SJSA1 (cell line): ENCODE measurements around the gene UBAP1. TPM values are rescaled to one million over a fixed set of nuclear protein-coding genes. Genes with fewer than 3 reads are reported as not detected.
"Not testable (repeated sequence)": the region's sequence is repeated elsewhere in the genome, so short reads cannot be mapped to it uniquely, and the experiment has no call there.

Experiments
- DNase-seq, 2 experiments: peaks; one replicate each; pipeline ENCODE4 v3.0.0-alpha.2; 2015 to 2020; ENCODE audit warnings: low spot score in 2 of 2, low read depth in 1 of 2
- H3K27ac ChIP-seq: fragments of 250-450 bp; sonication (Bioruptor Pico); 2 replicates; pipeline ENCODE4 v1.5.1; 2020; ENCODE audit warnings: mild to moderate bottlenecking, moderate library complexity
- H3K27me3 ChIP-seq: fragments of 250-450 bp; sonication (Bioruptor Pico); replicated peaks from 2 replicates; pipeline ENCODE4 v1.5.1; 2020; ENCODE audit warnings: mild to moderate bottlenecking, moderate library complexity
- H3K36me3 ChIP-seq: fragments of 250-450 bp; sonication (Bioruptor Pico); 2 replicates; pipeline ENCODE4 v1.5.1; 2020; ENCODE audit warnings: mild to moderate bottlenecking
- H3K4me1 ChIP-seq: fragments of 250-450 bp; sonication (Bioruptor Pico); replicated peaks from 2 replicates; pipeline ENCODE4 v1.6.1; 2021; ENCODE audit warnings: mild to moderate bottlenecking
- H3K4me3 ChIP-seq: fragments of 250-450 bp; sonication (Bioruptor Pico); 2 replicates; pipeline ENCODE4 v1.5.1; 2020; ENCODE audit warnings: mild to moderate bottlenecking
- H3K9me3 ChIP-seq: fragments of 250-450 bp; sonication (Bioruptor Pico); replicated peaks from 2 replicates; pipeline ENCODE4 v1.5.1; 2020; ENCODE audit warnings: mild to moderate bottlenecking
- total RNA-seq: library from RNA; depleted of rRNA; stranded (reverse); fragments of >200 nt; shearing (Covaris generic); gene quantifications from 2 replicates; pipeline ENCODE4 v1.2.3, GENCODE V29; 2014; rRNA removed

Gene UBAP1
- 6.4 and 15.3 TPM in 2 replicates for total RNA-seq

DNA sequence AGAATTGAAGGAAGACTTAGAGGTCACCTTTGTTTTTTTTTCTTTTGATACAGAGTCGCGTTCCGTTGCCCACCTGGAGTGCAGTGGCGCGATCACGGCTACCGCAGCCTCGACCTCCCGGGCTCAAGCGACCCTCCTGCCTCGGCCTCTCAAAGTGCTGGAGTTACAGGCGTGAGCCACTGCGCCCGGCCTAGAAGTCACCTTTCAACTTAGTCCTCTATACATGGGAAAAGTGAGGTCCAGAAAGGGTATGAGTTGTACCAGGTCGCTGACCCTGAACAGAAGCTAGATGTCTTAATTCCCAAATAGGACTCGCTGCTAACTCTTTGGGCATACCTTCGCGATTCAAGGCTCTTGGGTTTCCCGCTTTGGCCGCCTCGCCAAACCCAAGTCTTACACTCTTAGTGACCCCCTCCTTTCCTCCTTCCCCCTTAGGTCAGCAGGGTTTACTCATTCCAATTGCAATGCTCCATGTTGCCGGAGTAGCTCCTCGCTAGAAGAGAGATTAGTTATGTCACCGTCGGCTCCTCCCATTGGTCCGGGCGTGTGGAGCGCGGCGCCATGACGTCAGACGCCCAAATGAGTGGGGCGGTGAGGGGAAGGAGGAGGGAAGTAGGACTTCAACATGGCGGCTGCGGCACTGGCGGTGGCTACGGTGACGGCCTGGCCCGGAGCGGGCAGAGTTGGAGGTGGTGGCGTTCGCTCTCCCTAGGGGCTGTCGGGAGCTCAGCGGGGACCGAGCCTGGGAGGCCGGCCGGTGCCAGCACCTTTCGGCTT lies at the start of gene UBAP1:
TSS of gene UBAP1 (plus strand) at position 608 of the 777 bp plus-strand sequence. CDS start 41,872 bp downstream, outside the sequence.
- Histone ChIP-seq H3K4me3 (peak within 1 kb of the TSS; percentile 66), H3K36me3 (no peaks in the 10 kb centered on the region), H3K27me3 (no peaks in the 10 kb centered on the region), H3K27ac (peak within 1 kb of the TSS; percentile 85), H3K9me3 (no peaks in the 10 kb centered on the region), H3K4me1 (no peaks in the 10 kb centered on the region)
- DNase-seq = peak; percentile 90 to 93

DNA sequence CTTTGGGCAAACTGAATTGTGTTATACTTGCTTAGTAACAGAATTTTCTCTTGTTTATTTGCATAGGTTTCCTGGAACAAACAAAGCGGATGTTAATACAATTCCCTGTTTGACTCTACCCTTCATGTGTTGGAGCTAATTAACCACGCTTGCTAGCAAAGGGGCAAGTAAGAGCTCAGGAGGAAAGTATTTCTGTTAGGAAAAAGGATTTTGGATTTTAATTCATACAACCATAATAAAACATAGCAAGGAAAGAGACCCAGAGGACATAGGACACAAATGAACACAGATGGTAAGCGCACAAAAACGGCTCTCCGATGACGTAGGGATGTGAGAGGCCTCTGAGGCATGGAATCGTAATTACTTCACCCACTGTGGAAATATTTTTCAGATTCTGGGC lies 47.3 kb upstream of the UBAP1 start:
- Histone ChIP-seq H3K9me3 (no peaks in the 10 kb centered on the region), H3K36me3 (no peaks in the 10 kb centered on the region), H3K4me1 (no peaks in the 10 kb centered on the region), H3K4me3 (no peak overlapping the region), H3K27me3 (no peaks in the 10 kb centered on the region), H3K27ac (no peak overlapping the region)
- DNase-seq = no peak

DNA sequence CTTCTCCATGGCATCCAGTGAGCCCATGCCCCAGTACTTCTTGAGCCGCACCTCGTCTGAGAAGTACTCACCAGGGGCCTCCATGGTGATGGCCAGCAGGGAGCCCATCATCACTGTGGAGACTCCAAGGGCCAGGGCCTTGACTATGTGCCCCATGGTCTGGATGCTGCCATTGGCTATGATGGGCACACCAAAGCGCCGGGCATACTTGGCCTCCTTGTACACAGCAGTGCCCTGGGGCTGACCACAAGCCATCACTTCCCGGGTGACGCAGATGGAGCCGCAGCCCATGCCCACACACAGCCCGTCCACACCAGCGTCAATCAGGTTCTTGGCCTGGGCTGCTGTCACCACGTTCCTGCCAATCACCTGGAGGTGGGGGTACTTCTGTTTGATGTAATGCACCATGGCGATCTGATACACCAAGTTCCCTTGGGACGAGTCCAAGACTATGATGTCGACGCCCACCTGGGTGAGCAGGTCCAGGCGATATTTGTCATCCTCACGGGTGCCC lies 45.4 kb upstream of the UBAP1 start:
- Histone ChIP-seq H3K27me3 (no peaks in the 10 kb centered on the region), H3K36me3 (no peaks in the 10 kb centered on the region), H3K27ac (no peak overlapping the region), H3K9me3 (no peaks in the 10 kb centered on the region), H3K4me3 (no peak overlapping the region), H3K4me1 (no peaks in the 10 kb centered on the region)
- no peak for DNase-seq

DNA sequence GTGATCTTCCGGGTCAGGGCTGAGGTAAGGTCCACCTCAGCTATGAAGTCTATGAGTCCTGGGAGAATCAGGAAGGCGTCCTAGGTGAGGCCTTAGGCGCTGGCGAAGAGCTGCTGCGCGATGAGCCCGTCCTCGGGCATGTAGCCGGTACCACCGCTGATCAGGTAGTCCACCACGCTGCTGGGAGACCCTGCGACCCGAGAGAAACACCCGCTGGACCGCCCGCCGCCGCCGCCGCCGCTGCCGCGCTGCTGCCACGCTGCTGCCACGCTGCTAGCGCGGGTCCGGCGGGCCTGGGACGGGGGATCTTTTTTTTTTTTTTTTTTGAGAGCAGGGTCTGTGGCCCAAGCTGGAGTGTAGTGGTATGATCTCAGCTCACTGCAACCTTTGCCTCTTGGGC lies 44.3 kb upstream of the UBAP1 start:
- Histone ChIP-seq H3K9me3 (no peaks in the 10 kb centered on the region), H3K27me3 (no peaks in the 10 kb centered on the region), H3K27ac (no peak overlapping the region), H3K36me3 (no peaks in the 10 kb centered on the region), H3K4me3 (no peak overlapping the region), H3K4me1 (no peaks in the 10 kb centered on the region)
- DNase-seq = no peak

DNA sequence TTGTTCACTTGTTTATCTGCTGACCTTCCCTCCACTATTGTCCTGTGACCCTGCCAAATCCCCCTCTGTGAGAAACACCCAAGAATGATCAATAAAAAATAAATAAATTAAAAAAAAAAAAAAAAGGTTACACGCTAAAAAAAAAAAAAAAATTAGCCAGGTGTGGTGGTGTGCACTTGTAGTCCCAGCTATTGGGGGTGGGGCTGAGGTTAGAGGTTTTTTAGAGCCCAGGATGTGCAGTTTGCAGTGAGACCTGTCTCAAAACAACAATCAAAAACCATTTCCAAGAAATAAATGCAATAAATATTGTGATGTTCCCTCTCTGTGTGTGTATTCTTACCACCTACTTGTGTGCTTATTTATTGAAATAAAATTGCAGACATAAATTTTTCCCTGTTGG lies 40.2 kb upstream of the UBAP1 start:
- H3K36me3 ChIP-seq, DNase-seq: not testable (repeated sequence)

DNA sequence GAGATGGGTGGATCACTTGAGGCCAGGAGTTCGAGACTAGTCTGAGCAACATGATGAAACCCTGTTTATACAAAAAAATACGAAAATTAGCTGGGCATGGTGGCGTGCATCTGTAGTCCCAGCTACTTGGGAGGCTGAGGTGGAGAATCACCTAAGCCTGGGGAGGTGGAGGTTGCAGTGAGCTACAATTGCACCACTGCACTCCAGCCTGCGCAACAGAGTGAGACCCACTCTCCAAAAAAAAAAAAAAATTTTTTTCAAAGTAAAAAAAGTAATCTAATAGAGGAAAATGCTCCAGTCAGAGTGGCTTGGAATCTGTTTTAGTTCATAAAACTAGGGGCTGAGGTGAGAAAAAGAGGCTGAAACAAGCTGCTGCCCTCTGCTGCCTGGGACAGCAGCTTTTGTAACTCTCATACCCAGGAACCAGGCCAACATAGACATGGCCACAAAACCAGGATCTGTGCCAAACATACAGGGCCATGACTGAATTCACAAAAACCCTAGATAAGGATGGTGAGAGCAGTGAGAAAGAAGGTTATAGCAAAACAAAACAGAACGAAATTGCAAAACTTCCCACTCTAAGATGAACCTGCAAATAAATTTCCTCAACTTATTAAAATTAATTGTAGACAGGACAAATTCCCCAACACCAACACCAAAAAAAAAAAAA lies 39.2 kb upstream of the UBAP1 start:
- Histone ChIP-seq H3K27ac (no peak overlapping the region), H3K36me3 (no peaks in the 10 kb centered on the region), H3K9me3 (no peaks in the 10 kb centered on the region), H3K4me3 (no peak overlapping the region), H3K27me3 (no peaks in the 10 kb centered on the region), H3K4me1 (no peaks in the 10 kb centered on the region)
- peak in 1 of 2 experiments; percentile 28 for DNase-seq

More for the DNA sequence above, 40.2 kb upstream of the UBAP1 start:
- H3K4me3 ChIP-seq, H3K4me1 ChIP-seq, H3K27me3 ChIP-seq, H3K9me3 ChIP-seq, H3K27ac ChIP-seq: not testable (repeated sequence)

DNA sequence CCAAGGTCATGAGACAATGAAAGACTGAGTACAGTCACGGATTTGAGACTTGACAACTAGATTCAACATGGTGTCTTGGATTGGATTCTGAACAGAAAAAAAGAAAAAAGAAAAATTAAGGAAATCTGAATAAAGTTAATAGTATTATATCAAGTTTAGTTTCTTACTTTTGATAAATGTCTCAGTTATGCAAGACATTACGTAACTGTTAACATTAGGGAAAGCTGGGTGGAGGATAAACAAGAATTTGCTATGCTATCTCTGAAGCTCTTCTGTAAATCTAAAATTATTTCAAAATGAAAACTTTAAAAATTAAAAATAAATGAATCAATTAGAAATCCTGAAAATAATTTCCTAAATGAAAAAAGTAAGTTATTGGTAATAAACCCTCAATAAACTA lies 38.0 kb upstream of the UBAP1 start:
- Histone ChIP-seq H3K36me3 (no peaks in the 10 kb centered on the region), H3K27ac (no peak overlapping the region), H3K4me3 (no peak overlapping the region), H3K4me1 (no peaks in the 10 kb centered on the region), H3K27me3 (no peaks in the 10 kb centered on the region), H3K9me3 (no peaks in the 10 kb centered on the region)
- DNase-seq = no peak

DNA sequence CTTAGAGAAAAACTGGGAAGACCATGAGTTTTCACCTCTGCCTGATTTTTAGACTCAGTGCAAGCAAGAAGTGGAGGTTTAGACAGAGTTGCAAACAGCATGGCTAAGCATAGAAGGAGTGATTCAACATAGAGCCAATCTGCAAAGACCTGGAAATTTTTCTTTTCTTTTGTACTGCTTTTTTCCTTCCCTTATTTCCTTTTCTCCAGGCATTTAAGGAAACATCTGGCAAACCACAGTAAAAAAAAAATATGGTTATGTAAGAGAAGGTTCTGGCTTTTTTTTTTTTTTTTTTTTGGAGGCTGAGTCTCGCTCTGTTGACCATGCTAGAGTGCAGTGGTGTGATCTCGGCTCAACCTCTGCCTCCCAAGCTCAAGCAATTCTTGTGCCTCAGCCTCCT lies 35.7 kb upstream of the UBAP1 start:
- no peak overlapping the region for H3K4me3 ChIP-seq
- no peaks in the 10 kb centered on the region for H3K27me3 ChIP-seq
- H3K27ac ChIP-seq = no peak overlapping the region
- no peaks in the 10 kb centered on the region for H3K36me3 ChIP-seq
- H3K9me3 ChIP-seq = no peaks in the 10 kb centered on the region
- DNase-seq = no peak
- no peaks in the 10 kb centered on the region for H3K4me1 ChIP-seq

DNA sequence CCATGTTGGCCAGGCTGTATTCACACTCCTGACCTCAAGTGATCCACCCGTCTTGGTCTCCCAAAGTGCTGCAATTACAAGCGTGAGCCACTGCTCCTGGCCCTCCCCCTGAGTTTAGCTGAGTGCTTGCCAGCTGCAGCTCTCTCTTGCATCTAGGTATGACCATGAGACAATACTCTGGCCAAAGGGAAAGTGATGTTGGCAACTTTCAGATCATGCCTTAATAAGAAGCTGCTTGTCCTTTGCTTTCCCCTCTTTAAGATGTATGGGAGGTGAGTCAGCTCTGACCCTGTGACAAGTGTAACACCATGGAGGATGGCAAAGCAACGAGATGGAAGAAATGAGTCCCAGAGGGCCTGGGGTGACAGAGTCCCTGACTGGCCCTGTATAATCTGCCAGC lies 33.7 kb upstream of the UBAP1 start:
- no peak overlapping the region for H3K4me3 ChIP-seq
- no peak for DNase-seq
- H3K4me1 ChIP-seq = no peaks in the 10 kb centered on the region
- no peaks in the 10 kb centered on the region for H3K9me3 ChIP-seq
- H3K36me3 ChIP-seq = no peaks in the 10 kb centered on the region
- no peaks in the 10 kb centered on the region for H3K27me3 ChIP-seq
- no peak overlapping the region for H3K27ac ChIP-seq

DNA sequence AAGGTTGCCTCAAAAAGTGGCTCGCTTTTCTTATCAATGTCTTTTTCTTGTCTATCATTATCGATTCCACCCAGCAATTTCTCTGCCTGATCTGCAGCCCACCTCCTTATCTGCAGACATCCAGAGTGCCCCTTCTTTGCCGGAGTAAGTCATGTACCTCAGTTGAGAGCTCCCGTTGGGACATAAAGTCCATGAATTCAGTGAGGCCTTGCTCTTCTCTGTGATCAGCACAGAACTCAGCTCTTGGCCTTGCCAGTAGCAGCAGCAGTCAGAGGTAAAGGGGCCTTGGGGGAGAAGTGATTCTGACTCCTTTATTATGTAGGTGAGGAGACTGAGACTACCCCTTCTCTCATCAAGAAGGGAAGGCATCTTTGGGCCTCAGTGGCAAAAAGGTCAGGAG lies 27.4 kb upstream of the UBAP1 start:
- Histone ChIP-seq H3K4me3 (no peak overlapping the region), H3K27me3 (no peaks in the 10 kb centered on the region), H3K4me1 (no peaks in the 10 kb centered on the region), H3K27ac (no peak overlapping the region), H3K36me3 (no peaks in the 10 kb centered on the region), H3K9me3 (no peaks in the 10 kb centered on the region)
- DNase-seq = no peak

DNA sequence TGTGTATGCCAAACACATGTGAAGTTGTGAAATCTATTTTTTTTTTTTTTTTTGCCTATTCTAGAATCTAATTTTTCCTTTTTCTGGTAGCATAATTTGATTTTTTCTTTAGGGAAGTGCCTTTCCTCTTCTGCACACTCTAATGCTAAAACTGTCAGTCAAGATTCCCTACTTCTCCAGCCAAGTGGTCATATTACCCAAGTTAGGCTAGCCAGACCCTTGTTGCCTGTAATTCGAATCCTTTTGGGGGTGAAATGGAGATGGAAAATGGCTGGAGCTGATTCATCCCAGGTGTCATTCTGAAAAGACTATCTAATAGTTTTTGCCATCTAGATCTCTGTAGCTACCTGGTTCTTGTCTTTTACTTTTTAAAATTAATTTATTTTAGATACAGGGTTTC lies 24.8 kb upstream of the UBAP1 start:
- peaks cover 18% of the 10 kb centered on the region for H3K4me1 ChIP-seq

DNA sequence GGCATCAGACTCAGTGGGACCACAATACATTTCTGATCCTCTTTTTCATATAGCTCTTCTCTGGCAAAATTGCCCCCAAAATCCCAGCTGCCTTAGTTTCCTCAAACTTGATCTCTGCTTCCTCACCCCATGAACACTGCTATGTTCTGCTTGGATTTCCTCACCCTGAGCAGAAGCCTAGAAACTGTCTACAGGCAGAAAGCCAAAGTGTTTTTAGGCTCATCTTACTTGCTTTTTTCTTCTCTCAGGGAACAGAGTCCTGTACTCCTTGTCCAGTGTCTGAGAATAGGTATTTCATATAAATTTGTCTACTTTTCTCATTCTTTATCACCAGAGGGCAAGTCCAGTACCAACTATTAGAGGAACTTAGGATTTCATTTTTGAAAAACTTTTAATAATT lies 21.5 kb upstream of the UBAP1 start:
- Histone ChIP-seq H3K9me3 (no peaks in the 10 kb centered on the region), H3K4me3 (no peak overlapping the region), H3K4me1 (peaks cover 21% of the 10 kb centered on the region), H3K36me3 (no peaks in the 10 kb centered on the region), H3K27ac (peak overlapping the region; percentile 62; the same call in 1 of the 2 replicates), H3K27me3 (no peaks in the 10 kb centered on the region)
- no peak for DNase-seq

More for the DNA sequence above, 24.8 kb upstream of the UBAP1 start:
- no peak overlapping the region for H3K27ac ChIP-seq
- no peak for DNase-seq
- H3K27me3 ChIP-seq = no peaks in the 10 kb centered on the region
- no peaks in the 10 kb centered on the region for H3K36me3 ChIP-seq
- no peaks in the 10 kb centered on the region for H3K9me3 ChIP-seq
- H3K4me3 ChIP-seq = no peak overlapping the region

DNA sequence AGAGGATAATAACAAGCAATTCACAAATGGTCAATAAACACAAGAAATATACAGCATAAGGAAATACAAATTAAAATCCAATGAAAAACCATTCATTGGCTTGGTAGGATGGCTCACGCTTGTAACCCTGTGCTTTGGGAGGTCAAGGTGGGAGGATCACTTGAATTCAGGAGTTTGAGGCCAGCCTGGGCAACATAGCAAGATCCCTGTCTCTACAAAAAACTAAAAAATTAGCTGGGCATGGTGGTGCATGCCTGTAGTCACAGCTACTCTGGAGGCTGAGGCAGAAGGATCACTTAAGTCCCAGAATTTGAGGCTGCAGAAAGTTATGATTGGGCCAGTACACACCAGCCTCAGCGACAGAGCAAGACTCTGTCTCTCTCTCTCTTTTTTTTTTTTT lies 20.9 kb upstream of the UBAP1 start:
- no peak for DNase-seq
- Histone ChIP-seq H3K4me3 (no peak overlapping the region), H3K4me1 (peaks cover 21% of the 10 kb centered on the region), H3K36me3 (no peaks in the 10 kb centered on the region), H3K27ac (peak overlapping the region; percentile 62), H3K27me3 (no peaks in the 10 kb centered on the region), H3K9me3 (no peaks in the 10 kb centered on the region)

DNA sequence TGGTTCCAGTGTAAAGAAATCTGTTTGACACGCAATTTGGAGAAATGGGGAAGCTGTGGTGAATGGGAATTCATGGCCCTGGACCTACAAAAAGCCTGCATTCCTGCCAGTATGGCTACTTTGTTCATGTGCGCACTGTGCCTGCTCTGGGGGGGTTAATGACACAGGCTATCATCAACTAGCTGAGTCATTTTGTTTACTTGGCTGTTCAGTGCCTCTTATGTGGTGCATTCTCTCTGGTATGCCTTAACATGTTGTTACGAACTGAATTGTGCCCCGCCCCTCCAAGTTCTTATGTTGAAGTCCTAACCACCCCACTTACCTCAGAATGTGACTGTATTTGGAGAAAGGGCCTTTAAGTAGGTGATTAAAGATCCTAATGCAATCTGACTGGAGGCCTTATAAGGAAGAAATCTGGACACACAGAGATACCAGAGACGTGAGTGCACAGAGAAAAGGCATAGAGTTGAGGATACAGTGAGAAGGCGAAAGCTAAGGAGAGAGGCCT lies 20.4 kb upstream of the UBAP1 start:
- Histone ChIP-seq H3K4me3 (no peak overlapping the region), H3K27ac (peak overlapping the region; percentile 63), H3K9me3 (no peaks in the 10 kb centered on the region), H3K36me3 (no peaks in the 10 kb centered on the region), H3K4me1 (peaks cover 21% of the 10 kb centered on the region), H3K27me3 (no peaks in the 10 kb centered on the region)
- peak; percentile 83 to 84 for DNase-seq
